Stimulated activated CD8-positive, alpha-beta memory T cell treated with anti-CD3 and anti-CD28 coated beads, Interleukin-4, amount 100 ng/mL, for 48 hours (primary cell): ENCODE measurements around the gene ABCG8.

ENCODE experiments used
- DNase-seq: peaks from one replicate; pipeline ENCODE4 v3.0.0-alpha.2; 2020

Gene ABCG8

DNA sequence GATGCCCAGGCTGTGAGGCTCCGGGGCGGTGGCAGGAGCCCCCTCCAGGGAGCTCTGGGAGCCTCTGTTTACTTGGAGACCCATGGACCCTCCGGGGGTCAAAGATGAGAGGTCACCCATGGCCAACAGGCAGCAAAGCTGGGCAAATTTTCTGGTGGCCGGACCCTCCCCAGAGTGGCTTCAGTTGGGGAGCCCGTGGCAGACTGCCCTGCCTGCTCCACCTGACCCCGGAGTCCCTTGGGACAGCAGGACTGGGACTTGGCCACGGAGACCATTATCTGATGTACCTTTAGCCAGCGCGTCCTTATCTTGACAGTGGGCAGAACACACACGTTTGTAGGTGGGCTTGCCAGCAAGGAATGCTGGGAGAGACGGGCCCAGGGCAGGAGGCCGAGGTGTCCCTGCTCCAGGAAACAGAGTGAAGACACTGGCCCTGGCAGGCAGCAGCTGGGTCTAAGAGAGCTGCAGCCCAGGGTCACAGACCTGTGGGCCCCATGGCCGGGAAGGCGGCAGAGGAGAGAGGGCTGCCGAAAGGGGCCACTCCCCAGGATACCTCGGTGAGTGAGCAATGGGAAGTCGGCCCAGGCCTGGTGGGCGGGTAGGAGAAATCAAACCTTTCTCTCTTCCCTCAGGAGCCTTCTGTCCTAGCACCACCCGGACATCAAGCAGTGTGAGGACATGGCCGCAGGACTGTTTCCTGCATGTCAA is at the start of gene ABCG8, which contains the start of gene ABCG5:
TSS of gene ABCG8 (plus strand) at position 412 of the 708 bp plus-strand sequence. CDS start at position 495, 83 bp downstream.
TSS of gene ABCG5 (minus strand) at position 280 of the 708 bp plus-strand sequence. CDS start at position 120, 160 bp downstream.
- no peak for DNase-seq

DNA sequence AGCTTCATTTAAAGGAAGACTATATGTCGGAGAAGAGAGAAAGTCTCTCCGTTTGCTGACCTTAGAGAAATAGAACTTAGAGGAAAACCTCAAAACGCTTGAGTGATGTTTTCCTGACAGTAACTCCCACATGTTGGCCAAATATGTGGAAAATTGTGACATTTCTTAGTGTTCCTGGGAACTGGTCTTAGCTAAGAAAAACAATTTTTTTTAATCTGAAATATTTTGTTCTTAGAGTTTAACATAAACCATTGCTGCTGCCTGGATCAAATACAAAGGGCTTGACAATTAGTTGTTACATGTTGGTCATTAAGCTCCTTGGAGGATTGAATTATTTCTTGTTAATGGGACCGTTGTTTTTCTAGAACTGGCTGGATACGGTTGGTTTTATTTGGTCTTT is 48.6 kb upstream of the ABCG8 start:
- DNase-seq: no peak

DNA sequence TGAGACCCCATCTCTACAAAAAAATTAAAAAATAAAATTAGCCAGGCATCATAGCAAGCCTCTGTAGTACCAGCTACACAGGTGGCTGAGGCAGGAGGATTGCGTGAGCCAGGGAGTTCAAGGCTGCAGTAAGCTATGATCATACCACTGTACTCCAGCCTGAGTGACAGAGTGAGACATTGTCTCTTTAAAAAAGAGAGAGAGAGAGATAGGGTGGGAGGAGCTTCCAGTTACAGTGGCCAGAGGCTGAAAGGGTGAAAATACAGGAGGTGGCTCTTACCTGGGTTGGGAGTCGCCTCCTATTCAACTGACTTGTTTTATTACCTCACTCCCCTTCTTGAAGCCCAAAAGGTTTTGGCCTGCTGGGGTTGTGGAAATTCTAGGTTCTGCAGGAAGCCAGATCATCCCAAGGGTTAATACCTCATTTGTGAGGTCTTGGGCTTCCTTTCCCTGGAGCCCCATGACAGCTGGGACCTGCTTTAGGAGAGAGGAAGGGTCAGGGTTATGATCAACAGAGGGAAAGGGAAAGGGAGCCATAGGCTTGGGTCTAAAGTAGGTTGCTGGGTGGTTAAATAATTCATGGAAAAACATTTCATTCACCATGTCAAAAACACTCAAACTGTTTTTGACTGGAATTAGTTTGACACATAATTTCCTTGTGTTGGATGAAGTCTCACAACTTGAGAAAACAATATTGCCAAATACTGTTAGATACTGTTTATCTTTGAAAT is 47.6 kb upstream of the ABCG8 start:
- DNase-seq: no peak

DNA sequence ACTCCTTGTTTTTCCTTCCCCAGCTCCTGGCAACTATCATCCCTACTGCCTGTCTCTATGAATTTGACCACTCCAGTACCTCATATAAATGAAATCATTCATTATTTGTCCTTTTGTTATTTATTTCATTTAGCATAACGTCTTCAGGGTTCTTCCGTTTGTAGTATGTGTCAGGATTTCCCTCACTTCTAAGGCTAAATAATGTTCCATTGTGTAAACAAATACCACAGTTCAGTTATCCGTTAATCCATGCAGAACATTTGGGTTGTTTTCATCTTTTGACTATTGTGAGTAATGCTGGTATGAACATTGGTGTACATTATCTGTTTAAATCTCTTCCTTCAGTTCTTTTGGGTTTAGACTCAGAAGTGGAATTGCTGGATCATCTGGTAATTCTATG is 46.1 kb upstream of the ABCG8 start:
- DNase-seq: no peak

DNA sequence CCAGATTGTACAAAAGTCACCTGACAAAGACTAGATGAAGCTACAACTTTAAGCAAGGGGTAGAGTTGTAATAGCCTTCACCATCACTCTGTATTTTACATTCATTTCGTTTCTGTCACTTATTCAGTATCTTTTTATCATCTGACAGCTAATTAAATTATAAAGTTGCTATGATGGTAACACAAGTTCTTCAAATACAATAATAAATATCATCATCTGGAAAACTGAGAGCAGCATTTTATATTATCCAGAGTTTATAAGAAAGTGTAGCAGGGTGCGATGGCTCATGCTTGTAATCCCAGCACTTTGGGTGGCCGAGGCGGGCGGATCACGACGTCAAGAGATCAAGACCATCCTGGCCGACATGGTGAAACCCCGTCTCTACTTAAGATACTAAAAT is 43.8 kb upstream of the ABCG8 start:
- no peak for DNase-seq

DNA sequence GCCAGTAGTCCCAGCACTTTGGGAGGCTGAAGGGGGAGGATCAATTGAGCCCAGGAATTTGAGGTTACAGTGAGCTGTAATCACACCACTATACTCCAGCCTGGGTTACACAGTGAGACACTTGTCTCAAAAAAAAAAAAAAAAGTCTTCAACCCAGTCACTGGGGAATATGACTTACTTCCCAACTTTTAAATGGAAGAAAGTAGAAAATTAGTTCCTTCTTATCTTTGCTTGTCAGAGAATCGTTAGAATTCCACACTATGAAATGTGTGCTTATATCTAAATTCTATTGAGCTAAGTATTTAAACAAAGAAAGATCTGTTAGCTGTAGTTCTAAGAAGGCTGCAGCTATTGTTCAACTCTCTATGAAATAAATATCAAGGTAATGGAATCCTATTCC is 42.6 kb upstream of the ABCG8 start:
- no peak for DNase-seq

DNA sequence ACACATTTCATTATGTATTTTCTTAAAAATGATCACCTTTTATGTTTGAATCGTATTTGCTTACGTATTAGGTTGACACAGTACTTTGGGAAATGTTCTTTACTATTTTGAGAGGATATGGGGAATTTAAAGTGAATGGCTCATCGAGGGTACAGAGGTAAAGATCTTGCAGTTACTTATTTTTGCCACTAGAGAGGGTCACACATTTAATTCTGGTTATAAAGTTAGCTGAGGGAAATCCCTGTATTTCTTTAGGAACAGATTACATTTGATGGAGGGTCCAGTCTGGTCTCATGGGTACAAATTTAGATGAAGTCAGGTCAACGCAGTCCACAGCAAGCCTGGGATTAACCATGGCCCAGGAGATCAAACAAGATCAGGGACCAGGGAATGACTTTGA is 40.5 kb upstream of the ABCG8 start:
- no peak for DNase-seq

DNA sequence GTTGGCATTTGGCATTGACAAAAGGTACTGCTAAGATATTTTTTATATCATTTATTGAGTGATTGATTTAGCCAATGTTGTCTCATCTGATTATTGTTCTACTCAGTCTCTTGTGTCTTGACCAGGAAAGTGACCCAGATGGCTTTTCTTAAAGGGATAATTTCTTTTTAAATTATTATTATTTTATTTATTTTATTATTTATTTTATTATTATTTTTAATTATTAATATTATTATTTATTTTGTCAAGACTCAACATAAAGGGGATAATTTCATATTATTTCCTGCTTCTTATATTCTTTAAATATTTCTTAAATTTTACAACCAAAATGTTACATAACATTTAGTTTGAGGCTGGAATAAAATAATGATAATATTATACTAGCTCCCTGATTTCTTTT is 37.9 kb upstream of the ABCG8 start:
- DNase-seq: no peak

DNA sequence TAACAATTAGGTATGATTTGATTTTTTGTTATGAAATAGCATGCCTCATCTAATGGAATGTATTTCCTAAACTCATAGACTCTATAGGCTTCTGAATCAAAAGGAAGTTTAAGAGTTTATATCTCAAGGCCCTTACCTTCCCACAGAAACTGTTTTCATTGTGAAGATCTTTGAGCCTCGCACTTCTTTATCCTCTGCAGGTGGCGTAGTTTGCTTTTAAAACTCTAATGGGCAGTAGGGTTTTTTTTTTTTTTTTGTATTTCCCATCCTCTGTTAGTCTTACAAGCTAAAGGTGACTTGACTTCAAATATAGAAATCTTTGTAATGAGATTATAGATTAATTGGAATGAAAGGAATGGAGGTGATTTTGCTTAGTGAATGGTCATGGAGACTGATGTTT is 36.6 kb upstream of the ABCG8 start:
- DNase-seq: no peak

DNA sequence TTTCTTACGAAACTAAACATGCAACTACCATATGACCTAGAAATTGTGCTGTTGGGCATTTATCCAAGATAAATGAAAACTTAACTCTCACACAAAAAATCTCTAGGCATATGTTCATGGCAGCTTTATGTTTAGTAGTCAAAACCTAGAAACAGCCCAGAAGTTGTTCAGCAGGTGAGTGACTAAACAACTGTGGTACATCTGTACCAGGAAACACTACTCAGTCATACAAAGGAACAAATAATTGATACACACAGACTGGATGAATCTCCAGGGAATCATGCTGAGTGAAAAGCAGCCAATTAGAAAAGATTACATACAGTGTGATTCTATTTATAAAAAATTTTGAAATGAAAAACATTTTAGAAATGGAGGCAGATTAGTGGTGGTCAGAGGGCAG is 35.7 kb upstream of the ABCG8 start:
- DNase-seq: no peak

DNA sequence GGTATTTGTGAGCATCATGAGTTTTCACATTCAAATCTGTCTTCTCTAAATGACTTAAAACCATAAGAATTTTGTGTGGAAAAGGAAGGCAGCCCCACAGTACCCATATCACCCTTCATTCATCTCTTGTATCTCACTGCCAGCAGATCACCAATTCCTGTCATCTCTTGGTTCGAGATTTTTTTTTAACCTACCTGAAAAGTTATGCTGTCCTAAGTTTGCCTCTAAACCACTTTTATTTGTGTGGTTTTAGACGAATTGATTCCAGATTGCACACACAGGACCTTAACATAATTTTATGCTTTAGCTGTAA is 32.1 kb upstream of the ABCG8 start:
- no peak for DNase-seq

DNA sequence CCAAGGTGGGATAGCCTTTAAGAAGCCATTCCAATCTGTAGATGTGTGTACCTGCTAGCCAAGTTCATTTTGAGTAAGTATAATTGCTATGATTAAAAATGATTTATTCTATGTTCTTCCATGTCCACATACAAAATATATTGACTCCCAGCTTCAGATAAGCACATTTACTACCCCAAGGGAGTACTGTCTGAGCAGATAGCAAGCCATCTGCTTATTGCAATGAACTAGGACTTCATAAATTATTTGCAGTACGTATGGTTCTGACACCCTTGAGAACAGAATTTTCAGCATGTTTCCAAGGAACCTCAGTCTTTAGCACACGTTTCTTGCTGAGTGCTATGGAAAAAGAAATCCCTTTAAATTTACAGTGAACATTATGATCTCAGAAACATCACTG is 28.3 kb upstream of the ABCG8 start:
- no peak for DNase-seq

DNA sequence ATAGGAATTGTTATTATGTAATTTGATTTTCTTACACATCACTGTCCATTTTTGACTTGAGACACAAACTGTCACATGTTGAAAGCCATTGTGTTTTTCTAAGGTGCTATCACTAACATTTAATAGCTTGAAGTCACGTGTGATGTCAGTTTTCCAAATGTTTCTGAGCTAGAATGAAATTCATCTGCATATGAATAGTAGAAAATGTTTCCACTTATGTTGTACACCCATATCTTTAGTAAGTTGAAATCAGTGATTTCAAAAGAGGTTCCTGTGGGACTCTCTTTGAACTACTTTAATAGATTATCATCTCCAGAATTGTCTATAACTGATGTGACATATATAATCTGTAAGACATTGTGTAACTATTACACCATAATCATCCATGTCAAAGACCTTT is 27.9 kb upstream of the ABCG8 start:
- no peak for DNase-seq

DNA sequence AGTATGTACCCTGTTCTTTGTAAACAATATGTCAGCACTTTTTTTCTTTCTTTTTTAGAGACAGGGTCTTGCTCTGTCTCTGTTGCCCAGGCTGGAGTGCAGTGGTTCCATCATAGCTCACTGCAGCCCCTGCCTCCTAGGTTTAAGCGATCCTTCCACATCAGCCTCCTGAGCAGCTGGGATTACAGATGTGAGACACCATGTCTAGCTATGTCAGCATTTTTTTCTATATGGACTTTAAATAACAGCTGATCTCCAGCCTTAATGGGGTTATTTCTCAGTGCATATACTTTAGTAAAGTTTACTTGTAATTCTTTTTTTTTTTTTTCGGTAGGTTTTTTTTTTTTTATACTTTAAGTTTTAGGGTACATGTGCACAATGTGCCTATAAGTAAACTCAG is 26.8 kb upstream of the ABCG8 start:
- DNase-seq: no peak

DNA sequence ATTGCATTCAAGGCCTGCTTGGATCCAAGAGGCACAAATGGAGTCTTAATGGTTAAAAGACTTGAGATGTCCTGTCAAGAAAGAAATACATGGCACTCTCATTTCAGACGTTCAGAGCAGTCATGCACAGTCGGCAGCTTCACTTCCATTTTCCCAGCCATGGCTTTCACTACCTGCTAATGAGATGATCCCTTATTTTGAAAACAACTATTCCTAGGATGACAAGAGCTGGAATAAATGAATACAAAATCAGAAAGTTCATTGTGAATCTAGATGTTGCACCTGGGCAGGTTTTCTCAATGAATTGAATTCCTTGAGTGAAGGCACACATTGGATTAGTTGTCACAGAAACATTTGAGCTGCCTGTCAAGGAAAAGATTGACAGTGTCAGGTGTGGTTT is 25.8 kb upstream of the ABCG8 start:
- no peak for DNase-seq

DNA sequence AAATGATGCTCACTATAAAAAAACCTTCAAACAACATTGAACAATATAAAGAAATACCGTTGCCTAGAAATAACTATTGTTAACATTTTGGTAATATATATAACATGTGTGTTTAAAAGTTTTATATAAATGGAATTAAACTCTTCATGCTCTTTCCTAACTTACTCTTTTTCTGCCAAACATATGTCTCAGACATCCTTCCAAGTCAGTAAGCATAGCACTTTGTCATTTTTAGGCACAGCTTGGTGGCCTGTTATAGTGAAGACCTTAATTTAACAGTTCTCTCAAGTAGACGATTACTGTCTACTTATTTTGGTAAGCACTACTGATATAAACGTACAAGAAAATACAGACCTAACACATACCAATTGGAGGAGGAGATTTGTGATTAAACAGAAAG is 24.1 kb upstream of the ABCG8 start:
- DNase-seq: no peak

DNA sequence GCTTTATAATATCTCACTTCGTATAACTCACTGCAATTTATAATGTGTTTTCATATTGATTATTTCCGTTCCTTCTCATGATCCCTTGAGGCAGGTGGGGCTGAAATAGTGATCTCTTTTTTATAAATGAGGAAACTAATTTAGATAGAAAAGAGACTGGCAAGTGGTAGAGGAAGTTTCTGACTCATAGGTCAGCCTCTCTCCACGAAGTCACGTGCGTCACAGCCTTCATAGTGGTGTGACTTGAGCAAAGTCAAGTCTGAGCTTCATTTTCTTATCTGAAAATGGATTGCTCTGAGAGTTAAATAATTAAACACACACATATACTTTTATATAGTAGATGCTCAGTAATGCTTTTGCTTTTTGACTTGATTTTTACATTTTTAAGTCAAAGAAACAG is 20.0 kb upstream of the ABCG8 start:
- peak; percentile 39 for DNase-seq

DNA sequence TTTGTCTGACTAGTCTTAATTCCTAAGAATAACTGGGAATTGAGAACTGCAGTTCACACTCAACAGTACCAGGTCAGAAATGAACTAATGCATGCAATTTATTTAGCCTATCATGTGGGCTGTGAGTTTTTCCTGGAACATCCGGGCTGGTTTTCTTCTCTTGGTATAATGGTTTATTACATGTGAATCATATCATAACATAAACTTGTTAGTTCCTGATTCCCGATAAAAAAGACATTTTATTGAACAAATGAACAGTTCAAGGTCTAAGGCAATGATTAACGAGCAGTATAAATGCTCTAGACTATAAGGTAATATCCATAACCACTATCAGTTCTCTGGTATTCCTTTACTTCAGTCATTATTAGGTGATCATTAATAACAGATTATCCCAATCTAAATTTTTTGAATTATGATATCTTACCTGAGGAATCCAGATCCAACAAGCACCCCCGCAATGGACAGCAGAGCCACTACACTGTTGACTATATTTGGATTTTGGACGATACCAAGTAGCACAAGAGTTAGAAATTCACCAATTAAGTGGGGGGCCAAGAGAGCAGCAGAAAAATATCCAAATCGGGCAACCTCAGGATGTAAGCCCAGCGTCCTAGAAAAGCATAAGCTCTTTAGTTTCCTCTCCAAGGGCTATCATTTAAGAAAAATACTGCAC is 19.1 kb upstream of the ABCG8 start:
- no peak for DNase-seq

DNA sequence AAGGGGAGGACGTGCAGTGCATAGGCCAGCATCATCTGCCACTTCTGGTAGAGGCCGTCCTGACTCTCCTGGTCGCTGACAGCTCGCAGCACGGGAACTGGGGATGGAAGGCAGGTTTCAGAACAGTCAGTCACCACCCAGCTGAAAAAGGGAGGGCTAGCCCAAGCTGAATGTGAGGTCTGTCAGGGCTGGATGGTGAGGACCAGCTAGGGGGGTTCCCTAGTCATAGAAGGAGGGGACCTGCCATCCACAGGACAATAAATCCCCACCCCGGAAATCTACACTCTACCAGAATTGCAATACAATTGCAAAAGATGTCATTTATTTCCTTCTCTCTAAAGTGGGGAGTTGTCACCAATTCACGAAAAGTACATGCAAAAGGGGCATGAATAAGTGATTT is 15.9 kb upstream of the ABCG8 start:
- DNase-seq: no peak

DNA sequence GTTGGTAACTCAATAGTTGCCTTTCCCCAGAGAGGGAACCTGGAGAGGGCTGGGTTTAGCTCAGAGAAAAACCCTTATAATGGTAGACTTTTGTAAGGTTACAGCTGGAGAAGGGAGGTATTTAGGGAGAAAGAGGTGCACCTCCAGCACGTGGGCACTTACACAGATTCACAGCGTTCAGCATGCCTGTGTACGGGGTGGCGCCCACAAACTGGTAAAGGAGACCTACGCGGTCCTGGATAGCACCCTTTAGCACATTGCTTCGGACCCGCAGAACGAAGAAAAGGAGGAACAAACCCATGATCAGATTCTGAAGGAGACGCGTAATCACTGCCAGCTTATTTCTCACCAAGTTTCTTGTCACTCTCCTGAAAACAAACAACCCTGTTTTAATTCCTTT is 15.0 kb upstream of the ABCG8 start:
- DNase-seq: no peak

DNA sequence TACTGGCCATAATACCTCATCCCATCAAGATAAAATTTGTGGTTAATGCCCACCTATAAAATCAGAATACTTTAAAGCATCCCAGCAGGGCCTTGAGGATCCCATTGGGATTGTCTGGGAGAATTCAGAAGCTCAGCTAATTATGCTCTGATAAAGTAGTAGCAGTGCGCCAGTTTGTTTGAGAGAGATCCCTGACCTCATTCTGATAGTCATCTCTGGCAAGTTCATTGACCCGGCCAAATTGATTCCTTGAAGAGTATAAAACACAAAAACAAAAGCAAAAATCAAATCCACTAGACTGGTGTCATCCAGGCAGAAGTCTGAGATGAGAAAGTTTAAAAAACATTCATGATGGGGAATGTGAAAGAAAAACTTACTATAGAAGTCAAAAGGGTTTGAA is 14.3 kb upstream of the ABCG8 start:
- DNase-seq: no peak

DNA sequence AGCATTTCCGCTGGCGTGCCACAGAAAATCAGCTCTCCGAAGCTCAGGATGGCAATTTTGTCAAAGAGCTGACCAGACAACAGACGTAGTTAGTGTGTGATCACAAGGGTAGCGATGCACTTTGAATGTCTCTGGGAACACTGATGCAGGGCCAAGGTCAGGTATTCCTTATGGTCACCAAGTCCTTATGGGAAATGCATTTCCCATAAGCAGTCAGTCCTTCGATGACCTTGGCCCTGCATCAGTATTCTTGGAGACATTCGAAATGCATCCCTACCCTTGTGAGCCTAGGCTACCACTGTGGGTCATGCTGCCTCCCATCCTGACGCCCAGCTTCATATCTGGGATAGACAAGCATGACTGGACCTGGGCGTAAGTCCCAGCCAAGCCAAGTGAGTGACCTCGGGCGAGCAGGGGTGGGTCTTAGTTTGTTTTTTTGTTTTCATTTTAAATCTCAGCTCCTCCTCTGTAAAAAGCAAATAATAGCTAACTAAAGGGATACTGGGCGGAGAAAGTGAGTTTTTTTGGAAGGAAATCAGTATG is 13.7 kb upstream of the ABCG8 start:
- no peak for DNase-seq

DNA sequence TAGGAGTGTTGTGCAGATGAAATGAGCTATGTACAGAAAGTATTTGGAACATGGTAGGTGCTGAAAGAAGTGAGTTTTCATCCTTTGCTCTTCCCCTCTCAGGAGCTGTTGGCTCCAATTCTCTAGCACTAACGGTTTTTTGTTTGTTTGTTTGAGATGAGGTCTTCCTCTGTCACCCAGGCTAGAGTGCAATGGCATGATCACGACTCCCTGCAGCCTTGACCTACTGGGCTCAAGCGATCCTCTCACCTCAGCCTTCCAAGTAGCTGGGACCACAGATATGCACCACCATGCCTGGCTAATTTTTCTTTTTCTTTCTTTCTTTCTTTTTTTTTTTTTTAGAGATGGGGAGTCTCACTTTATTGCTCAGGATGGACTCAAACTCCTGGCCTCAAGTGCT is 12.9 kb upstream of the ABCG8 start:
- no peak for DNase-seq
